Anterior cingulate cortex (tissue), 58 donors: ENCODE data around the gene RSAD1.

Experiments used
- DNase-seq, 58 donors: peaks; one replicate each; lab custom pipeline; 2025; lab: John Stamatoyannopoulos, UW

The RSAD1 gene

DNA sequence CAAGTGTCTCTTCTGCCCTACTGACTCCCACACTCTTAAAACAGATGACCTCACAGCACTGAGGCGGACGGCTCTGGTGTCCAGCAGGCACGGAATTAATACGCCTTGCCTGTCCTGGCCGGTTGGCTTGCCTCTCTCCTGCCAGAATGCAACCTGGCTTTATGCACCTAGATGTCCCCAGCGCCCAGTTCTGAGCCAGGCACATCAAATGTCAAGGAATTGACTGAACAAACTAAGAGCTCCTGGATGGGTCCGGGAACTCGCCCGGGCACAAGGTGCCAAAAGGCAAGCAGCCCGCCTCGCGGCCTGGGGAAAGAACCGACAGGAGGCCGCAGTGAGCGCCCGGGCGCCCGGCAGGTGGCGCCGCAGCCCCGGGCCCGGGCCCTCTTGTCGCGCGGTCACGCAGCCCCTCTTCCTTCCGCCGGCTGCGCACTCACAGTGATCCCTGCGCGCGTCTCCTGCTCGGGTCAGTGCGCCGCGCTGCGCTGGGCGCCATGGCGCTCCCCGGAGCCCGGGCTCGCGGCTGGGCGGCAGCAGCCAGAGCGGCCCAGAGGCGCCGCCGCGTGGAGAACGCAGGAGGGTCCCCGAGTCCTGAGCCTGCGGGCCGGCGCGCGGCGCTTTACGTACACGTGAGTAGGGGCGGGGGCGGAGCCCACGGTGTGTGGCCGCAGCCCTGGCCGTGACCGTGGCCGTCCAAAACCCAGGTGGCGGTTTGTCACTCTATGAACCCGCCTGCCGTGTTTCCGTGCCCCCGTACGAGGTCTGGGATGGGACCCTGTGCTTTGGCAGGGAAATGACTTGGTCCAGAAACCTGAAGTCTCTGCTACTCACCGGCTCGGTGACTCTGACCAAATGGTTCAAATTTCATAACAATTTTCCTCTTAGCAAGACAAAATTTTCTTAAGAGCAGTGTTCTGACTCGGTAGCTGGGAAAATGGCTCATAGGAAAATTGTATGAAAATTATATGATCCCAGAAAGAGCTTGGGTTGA, at the start of gene RSAD1:
RSAD1 (plus strand) TSS at position 470 of the 991 bp plus-strand sequence; CDS start at position 495, 25 bp downstream.
- DNase-seq = peak in 56 of 58 donors; percentile 19 to 89 (median 76)

DNA sequence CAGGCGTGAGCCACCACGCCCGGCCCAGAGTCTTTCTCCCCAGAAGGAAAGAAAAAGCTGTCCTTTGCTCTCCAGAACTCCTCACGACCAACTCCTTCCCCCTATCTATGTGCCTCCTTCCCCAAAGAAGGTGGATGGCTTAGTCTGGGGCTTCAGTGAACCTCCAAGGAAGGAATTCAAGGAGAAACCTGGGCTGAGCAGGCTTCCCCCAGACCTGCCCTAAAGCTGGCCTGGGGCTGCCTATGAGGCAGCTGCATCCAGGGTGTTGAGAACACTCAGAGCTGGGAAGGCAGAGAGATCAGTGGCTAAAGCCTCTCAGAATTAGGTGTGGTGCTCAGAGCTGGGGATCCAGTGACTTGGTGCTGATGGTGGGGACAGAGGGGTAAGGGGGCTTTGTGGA, 48.9 kb upstream of the RSAD1 start:
- DNase-seq = no peak

DNA sequence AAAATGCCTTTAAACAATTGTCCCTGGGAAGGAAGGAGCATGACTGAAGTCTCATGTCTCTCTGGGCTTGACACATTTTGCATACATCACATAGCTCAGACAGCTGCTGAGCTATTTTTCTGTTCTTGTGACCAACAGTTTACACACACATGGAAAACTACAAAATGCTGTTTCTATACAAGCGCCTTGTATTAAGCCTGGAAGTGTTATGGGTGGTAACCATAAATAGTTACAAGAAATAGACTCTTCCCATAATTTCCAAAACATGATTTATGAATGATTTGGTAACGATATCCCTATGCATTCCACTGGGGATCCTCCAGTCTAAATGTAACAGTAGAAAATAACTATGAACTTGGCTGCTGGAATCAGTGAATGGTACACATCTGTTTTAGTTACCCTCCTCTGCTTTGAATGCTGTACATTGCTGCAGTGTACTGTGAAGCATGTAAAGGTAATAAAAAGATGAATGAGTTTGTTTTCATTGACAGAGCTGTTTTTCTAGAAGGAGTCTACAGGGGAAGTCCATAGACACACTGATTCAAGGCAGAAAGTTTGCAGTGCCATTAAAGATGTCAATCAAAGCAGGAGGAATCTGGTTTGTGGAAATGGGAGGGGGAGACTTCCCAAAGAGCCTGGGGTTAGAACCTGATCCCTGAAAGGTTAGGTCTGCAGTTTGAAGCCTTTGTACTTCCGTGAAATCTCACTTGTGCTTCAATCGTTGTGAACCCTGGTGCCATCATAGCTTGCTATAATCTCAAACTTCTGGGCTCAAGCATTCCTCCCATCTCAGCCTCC, 47.6 kb upstream of the RSAD1 start:
- DNase-seq = no peak

DNA sequence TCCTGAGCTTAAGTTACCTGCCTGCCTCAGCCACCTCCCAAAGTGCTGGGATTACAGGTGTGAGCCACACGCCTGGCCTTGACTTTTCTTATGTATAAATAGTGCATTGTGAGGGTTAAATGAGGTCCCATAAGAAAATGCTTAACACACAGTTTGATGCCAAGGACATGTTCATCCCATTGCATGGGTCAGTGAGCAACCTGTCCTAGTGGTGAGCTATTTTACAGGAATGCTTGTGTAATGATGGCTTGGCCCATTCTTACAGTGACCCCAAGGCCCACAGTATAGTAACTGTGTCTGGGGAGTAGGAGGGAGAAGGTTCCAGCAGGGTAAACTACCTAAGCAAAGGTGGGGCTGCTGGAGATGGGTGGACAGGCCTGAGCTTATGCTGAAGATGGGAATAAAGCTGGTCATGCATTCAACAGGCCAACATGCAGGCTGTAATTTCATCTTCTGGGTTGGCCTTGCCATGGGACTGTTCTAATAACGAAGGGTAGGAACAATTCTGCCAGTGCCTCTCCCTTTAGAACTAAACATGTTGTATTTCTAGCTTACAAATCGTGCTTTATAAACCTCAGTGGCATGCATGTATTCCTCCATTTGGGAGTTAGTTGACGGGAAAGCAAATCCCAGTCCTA, 46.4 kb upstream of the RSAD1 start:
- no peak for DNase-seq

DNA sequence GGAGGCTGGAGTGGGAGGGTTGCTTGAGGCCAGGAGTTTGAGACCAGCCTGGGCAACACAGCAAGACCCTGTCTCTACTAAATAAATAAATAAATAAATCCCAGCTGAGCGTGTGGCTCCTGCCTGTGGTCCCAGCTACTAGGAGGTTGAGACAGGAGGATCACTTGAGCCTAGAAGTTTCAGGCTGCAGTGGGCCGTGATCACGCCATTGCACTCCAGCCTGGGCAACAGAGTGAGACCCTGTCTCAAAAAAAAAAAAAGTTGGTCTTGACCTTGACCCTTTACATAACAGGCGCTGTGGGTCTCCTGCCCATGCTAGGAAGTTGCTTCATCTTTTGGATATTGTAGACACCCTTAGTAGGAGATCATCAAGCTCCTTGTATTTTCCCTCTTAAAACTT, 41.3 kb upstream of the RSAD1 start:
- no peak for DNase-seq

DNA sequence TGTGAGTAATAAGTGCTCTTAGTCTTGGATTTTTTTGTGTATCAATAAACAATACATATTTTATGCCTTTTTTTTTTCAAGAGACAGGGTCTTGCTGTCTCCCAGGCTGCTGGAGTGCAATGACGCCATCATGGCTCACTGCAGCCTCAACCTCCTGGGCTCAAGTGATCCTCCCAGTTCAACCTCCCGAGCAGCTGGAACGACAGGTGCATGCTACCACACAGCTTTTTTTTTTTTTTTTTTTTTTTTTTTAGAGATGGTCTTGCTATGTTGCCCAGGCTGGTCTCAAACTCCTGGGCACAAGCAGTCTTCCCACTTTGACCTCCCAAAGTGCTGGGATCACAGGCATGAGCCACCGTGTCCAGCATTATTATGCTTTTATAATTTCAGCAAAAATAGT, 39.7 kb upstream of the RSAD1 start:
- no peak for DNase-seq

DNA sequence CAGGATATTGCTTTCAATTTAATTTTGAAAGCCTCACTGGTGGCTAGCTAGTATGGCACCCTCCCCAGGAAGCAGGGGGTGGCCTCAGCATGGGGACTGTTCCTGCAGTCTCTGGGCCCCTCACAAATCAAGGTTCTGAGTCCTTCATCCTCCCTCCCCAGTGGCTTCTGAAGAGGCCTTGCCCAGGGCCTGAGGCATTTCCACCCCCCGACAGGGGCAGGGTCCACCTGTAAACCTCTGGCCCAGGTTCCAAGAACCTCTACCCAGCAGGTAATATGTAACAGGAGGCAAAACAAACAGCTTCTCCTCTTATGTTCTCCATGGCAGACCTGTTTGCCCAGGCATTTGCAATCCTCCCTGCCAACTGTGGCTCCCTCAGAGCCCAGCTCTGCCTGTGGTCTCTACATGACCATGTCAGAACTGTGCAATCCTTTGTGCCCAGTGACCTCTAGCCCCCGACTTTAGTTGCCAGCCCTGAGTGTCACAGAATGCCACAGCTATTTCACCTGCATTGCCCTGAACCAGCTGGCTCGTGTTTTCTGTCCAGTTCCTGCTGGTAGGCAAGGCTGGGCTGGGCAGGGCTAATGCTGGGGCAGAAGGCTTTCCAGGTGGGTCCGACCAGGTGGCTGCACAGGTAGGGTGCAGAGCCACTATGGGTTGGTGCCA, 38.4 kb upstream of the RSAD1 start:
- no peak for DNase-seq

DNA sequence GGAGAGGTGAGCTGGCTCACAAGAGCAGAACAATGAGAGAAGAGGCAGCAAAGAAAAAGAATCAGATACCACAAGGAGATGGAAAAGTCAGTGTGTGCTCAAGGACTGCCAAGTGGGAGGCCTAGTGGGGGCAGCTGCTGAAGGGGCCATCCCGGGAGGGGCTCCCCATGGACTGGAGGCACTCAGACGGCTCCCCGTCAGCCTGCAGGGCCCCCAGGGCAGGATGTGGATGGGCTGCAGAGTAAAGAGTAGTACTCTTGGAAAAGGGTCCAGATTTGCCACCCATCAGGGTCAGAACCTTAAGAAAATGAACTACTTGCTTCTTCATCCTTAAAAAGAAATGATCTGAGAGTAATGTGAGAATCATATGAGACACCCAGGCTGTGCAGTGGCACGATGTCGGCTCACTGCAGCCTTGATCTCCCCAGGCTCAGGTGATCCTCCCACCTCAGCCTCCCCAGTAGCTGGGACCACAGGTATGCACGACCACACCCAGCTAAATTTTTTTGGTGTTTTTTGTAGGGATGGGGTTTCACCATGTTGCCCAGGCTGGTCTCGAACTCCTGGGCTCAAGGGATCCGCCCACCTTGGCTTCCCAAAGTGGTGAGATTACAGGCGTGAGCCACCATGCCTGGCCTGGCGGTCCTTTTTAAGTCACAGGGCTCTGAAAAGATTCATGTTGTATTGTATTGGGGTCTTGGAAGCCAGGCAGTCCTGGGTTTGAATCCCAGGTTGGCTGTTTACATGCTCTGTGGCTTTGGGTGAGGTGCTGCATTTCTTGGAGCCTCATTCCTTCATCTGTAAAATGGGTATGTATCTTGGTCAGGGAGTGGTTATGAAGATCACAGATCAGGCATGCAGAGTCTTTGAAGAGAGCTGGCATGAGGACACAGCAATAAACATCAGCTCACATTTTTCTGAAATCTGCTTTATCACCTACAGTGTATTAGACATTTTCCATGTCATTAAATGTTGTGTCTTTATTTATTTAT, 37.5 kb upstream of the RSAD1 start:
- DNase-seq = no peak

DNA sequence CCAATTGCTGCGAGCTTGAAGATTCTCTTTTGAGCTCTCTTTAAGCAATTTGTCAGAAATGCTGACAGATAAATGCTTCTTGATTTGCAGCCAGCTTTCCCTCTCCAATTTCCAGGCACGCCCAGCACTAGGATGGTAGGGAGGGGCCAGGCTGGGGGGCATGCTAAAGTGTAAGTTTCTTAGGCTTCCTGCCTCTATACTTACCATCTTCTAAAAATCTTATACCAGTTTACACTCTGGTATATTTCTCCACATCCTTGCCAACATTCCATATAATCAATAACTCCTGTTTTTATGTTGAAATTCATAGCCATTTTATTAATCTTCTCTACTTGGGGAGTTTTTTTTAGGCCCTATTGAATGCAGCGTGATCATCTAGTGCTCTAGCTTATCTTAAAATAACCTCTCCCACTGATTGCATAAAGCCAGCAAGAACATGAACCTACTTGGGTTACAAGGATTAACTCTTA, 35.1 kb upstream of the RSAD1 start:
- DNase-seq = peak in 1 of 58 donors; percentile 26

DNA sequence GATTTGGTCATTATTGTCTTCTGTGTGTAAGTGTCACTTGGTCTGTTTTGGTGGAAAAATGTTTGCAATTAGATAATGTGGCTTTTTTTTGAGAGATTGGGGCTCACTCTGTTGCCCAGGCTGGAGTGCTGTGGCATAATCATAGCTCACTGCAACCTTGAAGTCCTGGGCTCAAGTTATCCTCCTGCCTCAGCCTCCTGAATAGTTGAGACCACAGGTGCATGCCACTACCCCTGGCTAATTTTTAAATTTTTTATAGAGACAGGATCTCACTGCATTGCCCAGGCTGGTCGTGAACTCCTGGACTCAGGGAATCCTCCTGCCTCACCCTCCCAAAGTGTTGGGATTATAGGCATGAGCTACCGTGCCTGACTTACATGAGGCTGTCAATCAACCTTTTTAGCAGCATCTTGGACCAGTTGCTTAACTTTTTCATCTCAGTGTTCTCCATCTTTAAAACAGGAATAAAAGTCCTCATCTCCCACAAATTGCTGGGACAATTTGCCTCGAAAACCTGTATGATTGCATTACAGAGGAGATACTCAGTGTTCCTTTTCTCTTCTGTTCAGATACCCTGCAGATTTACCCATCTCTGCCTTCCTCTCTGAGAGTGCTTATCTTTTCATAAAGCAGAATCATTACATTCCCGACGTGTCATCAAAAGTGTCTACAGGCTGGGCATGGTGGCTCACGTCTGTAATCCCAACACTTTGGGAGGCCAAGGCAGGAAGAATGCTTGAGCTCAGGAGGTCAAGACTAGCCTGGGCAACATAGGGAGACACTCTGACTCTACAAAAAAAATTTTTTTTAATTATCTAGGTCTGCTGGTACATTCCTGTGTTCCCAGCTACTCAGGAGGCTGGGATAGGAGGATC, 33.6 kb upstream of the RSAD1 start:
- DNase-seq = no peak

DNA sequence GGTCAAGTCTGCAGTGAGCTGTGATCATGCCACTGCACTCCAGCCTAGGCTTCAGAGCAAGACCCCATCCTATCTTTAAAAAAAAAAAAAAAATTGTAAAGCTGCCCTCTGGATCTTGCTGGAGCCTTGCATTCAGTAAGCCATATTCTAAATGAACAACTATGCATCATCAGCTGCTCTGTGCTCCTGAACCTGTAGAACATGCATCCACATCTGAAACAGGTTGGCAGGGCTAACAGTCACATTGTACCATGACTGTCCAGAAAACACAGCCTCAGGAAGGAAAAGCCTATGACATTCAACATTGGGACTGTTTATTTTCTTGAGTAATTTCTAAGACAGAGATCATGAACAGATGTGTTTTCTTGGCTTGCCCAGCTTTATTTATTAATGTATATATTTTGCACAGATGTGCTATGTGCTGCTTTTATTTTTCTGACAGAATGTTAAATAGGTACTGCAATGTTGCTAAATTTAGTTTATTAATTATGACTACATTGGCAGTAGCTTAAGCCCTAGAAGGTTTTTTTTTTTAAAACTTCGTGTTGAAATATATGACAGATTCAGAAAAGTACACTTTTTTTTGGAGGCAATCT, 32.8 kb upstream of the RSAD1 start:
- no peak for DNase-seq

DNA sequence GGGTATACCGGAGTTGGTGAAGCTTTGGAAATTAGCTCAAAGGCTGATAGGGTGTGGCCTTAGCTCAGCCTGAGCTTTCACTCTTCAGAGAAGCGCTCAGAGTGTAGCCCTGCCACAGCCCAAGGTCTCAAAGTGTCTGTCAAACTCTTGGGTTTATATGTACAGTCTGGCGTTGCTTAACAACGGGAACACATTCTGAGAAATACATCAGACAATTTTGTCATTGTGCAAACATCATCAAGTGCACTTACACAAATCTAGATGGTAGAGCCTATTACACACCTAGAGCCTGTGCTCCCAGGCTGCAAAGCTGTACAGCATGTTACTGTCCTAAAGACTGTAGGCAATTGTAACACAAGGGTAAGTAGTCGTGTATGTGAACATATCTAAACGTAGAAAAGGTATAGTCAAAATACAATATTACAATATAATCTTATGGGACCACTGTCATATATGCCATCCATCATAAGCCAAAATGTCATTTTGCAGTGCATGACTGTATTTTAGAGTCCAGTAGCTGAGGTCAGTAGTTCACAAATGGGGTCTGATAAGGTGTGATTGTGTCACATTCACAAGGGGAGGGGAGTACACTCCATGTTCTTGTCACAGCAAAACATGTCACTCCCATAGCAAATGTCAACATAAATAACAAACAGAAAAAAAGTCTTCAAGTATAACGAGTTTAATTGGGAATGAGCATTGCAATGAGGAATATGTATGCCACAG, 30.6 kb upstream of the RSAD1 start:
- no peak for DNase-seq

DNA sequence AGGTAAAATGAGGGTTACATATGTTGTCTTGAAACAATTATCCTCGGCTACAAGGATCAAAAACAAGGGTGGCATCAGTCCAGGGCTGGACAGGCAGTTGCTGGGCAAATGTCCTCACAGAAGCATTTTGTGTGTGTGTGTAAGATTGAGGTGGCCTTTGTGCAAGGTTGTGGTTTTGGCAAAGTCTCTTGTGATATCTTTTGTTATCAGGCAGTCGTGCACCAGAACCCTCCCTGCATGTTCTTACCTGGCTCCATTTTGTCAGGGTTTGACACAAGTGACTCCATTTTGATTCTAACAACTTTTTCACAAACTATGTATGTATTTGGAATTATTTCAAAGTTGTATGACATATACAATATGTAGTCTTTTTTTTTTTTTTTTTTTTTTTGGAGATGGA, 30.0 kb upstream of the RSAD1 start:
- DNase-seq = no peak

DNA sequence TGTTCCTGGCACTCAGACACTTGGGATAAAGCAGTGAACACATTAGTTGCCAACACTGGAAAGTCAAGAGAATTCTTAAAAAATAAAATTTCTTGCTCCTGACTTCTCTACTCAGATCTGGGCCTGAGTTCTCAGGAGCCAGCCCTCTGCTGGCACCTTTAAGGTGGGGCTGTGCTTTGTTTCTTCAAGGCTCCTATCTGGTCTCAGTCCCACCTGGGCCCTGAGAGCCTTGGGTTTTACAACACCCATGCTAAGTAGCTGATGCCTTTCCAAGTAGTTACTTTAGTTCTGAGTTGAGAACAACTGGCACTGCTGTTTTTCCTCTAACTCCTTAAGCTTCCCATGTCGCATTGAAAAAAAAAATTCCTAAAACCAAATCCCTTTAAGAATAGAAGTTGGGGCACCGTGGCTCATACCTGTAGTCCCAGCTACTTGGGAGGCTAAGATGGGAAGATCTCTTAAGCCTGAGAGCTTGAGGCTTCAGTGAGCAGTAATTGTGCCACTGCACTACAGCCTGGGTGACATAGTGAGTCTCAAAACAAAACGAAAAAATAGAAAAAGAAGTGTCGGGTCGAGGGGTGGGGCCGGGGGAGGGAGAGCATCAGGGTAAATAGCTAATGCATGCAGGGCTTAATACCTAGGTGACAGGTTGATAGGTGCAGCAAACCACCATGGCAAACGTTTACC, 26.6 kb upstream of the RSAD1 start:
- no peak for DNase-seq

DNA sequence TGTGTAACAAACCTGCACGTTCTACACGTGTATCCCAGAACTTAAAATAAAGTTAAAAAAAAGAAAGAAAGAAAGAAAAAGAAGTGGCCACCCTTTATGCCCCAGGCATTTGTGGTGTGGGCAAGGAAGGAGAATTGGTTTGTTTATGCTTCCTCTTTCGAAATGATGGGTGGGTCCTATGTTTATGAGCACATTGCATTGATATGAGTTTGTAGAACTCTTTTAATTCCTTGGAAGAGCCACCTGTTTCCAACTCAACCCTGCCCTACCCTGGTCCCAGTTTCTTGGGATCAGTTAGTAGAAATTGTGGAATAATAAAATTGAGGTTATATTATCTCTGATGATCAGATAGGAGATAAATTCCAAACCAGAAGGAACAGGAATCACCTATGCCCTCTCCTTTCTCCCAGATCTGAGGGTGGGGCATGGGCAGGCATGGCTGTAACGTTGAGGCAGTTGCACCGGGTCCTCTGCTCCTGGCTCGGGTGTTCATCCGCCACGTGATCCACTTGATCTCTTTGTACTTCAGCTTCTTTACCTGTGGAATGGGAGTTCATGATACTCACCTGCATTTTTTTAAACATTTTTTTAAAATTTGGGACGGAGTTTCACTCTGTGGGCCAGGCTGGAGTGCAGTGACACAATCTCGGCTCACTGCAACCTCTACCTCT, 25.9 kb upstream of the RSAD1 start:
- no peak for DNase-seq

DNA sequence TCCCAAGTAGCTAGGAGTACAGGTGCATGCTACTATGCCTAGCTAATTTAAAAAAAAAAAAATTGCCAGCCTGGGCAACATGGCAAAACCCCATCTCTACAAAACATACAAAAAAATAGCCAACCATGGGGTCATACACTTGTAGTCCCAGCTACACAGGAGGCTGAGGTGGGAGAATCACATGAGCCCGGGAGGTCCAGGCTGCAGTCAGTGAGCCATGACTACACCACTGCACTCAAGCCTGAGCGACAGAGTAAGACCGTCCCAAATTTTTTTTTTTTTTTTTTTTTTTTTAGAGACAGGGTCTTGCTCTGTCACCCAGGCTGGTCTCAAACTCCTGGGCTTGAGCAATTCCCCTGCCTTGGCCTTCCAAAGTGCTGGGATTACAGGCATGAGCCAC, 24.8 kb upstream of the RSAD1 start:
- DNase-seq = no peak
